GM12892 (cell line): ENCODE measurements around the gene BLVRB.
"Not testable (repeated sequence)": the region's sequence is repeated elsewhere in the genome, so short reads cannot be mapped to it uniquely, and the experiment has no call there.

Source experiments
- DNase-seq: peaks from one replicate; pipeline ENCODE4 v3.0.0; 2011; ENCODE audit not compliant: insufficient read length
- FAIRE-seq: peaks from 2 replicates; lab custom pipeline; 2011; peaks lifted over from hg19 to GRCh38; lab: Jason Lieb, UNC
- POLR2A ChIP-seq: IDR thresholded peaks from 2 replicates; pipeline ENCODE4 v1.6.1; 2011; ENCODE audit warnings: low read depth, low read length, control low read depth
- POLR2AphosphoS5 ChIP-seq: IDR thresholded peaks from 2 replicates; pipeline ENCODE4 v1.6.1; 2011; ENCODE audit warnings: low read depth, low read length, control low read depth
- TAF1 ChIP-seq: IDR thresholded peaks from 2 replicates; pipeline ENCODE4 v1.6.1; 2011; ENCODE audit warnings: low read depth, mild to moderate bottlenecking, control low read depth, low read length, borderline replicate concordance

Gene BLVRB

DNA sequence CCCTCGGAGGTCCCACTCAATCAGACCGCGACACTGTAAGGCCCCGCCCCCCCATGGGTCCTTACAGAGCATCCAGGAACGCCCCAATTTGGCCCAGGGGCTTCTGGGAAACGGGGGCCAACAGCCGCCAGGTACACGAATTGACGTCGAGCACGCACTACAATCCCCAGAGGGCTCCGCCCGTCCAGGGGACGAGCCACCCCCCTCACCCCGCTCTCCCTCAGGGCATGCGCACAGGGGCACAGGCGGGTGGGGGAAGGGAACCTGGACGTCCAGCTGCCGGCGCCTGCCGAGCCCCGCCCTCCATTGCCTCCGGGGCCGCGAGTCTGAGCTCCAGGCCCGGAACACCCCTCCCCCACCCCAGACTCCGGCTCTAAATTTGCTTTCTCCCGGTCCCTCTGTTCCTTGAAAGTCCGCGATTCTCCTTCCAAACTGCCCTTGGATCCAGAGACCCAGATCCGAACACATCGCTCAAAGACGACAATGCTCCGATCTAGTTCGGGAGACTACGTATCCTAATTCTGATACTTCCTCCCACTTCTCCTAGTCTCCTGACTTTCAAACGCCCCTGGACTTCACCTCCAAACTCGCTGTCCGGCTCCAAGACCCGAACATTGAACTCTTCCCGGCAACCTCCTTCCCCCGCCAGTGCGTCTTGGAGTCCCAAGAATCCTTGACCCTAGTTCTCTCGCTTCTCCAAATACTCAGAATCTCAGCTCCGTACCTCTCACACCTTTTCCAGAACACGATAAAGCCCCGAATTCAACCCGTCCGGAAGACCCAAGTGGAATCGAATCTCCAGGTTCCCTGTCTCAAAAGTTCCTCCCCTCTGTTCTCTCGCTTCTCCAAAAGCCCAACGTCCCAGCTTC lies 22.2 kb downstream of the BLVRB start:
- FAIRE-seq (peak; percentile 96), DNase-seq (peak; percentile 99)
- peak; percentile 50; the same call in 1 of the 2 replicates for TF ChIP-seq POLR2AphosphoS5
- TF ChIP-seq TAF1, result peak; percentile 58; the same call in 1 of the 2 replicates
- TF ChIP-seq POLR2A, result no peak

DNA sequence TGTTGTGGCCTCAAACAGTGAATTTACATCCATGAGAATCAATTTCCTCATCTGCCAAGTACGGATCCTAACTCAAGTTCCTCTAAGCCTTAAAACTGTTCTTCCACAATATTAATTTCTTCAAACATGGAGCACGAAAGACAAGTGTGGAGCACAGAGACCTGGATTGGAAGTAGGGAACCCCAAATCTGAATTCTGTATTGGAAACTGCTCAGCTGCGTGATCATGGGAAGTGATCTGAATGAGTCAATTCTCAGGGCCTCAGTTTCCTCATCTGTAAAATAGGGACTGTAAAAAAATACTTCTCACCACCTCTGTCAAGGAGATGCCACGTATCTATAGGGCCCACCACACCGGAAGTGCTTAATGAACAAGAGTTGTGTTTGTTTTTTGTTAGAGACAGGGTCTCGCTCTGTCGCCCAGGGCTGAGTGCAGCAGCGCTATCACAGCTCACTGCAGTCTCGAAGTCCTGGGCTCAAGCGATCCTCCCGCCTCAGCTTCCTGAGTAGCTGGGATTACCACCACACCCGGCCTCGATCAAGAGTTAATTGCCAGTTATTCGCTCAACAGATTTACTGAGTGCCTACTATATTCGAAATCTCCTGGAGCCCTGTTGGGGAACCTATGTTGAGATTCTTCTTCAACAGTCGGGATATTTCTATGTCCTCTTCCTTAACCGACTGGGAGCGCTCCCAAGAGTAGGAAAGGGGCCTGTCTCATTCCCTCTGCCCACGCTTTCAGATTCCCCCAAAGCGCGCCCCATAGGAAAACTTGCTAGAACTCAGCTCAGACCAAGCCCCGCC lies 23.0 kb downstream of the BLVRB start:
- no peak; the same call in 1 of the 2 replicates for TF ChIP-seq POLR2A
- no peak for TF ChIP-seq TAF1
- no peak for TF ChIP-seq POLR2AphosphoS5
- FAIRE-seq, result no peak
- DNase-seq, result no peak

DNA sequence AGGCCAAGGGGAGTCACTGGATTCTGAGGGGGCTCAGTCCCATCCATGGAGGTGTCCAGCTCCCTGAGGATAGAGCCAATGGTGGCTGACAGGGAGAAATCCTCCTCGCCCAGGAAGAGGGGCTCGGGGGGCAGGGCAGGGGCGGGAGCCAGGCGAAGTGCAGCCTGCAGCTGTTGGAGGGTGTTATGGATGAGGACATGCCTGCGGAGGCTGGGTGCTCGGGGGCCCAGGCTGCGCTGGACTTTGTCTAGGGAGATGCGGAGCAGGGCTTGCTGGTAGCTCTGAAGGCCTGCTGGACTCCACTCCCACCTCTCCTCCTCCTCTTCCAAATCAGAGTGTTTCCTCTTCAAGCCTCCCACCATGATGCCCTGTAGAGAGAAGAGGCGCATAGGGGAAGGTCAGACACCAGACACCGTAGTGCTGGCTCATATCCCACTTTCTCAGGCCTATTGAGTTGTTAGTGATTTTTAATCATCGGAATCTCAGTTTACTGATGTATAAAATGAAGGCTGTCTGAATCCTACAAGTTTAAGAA lies 23.8 kb downstream of the BLVRB start:
- DNase-seq, result no peak
- FAIRE-seq, result no peak

DNA sequence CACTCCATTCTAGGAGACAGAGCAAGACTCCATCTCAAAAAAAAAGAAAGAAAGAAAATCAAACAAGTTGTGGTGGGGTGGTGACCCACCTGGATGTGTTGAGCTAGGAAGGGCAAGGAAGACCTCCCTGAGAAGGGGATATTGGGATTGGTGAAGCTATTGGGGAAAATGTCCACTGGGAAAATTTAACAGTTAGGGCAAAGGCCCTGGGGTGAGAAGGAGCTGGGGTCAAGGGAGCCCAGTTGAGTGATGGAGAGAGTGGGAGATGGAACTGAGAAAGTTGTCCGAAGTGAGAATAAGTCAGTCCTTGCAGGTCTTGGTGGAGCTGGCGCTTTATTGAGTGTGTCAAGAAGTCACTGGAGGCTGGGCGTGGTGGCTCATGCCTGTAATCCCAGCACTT lies 27.3 kb downstream of the BLVRB start:
- no peak for TF ChIP-seq POLR2A
- TF ChIP-seq TAF1, result no peak
- no peak for TF ChIP-seq POLR2AphosphoS5
- DNase-seq (no peak), FAIRE-seq (no peak)

More for the DNA sequence above, 23.8 kb downstream of the BLVRB start:
- TF ChIP-seq POLR2AphosphoS5 (no peak), POLR2A (no peak)

DNA sequence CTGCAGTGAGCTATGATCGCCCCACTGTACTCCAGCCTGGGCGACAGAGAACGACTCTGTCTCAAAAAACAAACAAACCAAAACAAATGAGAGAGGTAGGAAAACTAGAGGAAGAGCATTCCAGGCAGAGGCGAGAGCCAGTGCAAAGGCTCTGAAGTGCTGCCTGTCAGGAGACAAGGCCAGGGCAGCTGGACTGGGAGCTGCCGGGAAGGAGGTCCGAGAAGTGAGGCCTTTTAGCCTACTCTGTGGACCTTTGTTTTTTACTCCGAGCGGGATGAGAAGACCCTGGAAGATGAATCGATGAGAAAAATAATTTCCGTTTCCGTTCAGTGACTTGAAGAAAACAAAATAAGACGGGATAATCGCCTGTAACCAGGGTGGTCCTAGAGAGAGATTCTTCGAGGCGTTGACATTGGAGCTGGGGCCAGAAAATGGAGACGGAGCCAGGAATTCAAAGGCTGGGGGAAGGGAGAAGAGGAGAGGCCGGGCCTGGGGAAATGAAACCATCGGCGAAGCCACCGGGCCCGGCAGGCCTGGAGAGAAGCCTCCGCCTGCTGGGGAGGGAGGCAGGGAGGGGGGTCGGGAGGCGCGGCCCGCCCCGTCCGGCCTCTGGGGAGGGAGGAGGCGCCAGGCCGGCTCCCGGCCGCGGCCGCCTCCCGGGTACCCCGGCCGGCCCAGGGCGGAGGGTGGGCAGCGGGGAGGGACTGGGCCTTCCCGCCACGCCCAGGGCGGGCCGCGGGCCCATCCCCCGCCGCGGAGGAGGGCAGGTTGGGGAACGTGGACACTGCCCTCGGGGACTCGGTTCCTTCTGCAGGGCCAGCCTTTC lies 31.9 kb downstream of the BLVRB start:
- peak; percentile 83 for FAIRE-seq
- TF ChIP-seq POLR2AphosphoS5, result no peak
- peak; percentile 47; the same call in 1 of the 2 replicates for TF ChIP-seq POLR2A
- TF ChIP-seq TAF1, result peak; percentile 58; the same call in 1 of the 2 replicates
- peak; percentile 89 for DNase-seq

DNA sequence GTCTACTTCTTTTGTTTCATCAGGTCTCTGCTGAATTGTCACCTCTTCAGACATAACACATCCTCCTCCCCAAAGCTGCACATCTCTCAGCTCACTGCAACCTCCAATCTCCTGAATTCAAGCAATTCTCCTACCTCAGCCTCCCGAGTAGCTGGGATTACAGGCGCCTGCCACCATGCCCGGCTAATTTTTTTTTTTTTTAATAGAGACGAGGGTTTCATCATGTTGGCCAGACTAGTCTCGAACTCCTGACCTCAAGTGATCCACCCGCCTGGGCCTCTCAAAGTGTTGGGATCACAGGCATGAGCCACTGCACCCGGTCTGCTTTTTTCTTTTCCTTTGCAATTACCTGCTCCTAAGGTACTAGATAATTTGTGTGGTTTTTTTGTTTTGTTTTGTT lies 32.8 kb downstream of the BLVRB start:
- FAIRE-seq, DNase-seq: not testable (repeated sequence)

DNA sequence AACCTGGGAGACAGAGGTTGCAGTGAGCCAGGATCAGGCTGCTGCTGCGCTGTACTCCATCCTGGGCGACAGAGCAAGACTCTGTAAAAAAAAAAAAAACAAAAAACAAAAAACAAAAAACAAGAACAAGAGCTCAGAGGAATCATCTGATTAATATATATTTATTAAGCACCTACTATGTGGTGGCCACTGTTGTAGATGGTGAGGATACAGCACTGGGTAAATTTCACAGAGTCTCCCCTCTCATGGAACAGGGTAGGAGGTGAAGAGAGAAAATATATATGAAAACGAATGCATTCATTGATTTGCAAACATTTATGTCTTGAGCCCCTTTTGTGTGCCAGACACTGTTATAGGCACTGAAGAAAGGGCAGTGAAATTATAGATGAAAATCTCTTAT lies 33.8 kb downstream of the BLVRB start:
- DNase-seq (no peak), FAIRE-seq (no peak)
- TF ChIP-seq POLR2A (no peak), POLR2AphosphoS5 (no peak), TAF1 (no peak)

DNA sequence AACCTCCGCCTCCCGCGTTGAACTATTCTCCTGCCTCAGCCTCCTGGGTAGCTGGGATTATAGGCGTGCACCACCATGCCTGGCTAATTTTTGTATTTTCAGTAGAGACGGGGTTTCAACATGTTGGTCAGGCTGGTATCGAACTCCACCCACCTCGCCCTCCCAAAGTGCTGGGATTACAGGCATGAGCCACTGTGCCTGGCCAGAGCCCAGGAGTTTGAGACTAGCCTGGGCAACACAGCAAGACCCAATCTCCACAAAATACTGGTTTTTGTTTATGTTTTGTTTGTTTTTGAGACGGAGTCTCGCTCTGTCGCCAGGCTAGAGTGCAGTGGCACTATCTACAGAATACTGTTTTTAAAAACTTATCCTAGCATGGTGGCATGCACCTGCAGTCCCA lies 35.3 kb downstream of the BLVRB start:
- not testable (repeated sequence) for FAIRE-seq, DNase-seq

DNA sequence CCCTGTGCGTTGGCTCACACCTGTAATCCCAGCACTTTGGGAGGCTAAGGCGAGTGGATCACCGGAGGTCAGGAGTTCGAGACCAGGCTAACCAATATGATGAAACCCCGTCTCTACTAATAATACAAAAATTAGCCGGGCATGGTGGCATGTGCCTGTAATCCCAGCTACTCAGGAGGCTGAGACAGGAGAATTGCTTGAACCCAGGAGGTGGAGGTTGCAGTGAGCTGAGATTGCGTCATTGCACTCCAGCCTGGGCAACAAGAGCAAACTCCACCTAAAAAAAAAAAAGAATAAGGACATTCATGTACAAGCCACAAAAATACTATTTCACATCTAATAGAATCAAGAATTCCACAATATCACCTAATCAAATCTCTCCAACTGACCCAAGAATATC lies 37.3 kb downstream of the BLVRB start:
- FAIRE-seq, DNase-seq: not testable (repeated sequence)

DNA sequence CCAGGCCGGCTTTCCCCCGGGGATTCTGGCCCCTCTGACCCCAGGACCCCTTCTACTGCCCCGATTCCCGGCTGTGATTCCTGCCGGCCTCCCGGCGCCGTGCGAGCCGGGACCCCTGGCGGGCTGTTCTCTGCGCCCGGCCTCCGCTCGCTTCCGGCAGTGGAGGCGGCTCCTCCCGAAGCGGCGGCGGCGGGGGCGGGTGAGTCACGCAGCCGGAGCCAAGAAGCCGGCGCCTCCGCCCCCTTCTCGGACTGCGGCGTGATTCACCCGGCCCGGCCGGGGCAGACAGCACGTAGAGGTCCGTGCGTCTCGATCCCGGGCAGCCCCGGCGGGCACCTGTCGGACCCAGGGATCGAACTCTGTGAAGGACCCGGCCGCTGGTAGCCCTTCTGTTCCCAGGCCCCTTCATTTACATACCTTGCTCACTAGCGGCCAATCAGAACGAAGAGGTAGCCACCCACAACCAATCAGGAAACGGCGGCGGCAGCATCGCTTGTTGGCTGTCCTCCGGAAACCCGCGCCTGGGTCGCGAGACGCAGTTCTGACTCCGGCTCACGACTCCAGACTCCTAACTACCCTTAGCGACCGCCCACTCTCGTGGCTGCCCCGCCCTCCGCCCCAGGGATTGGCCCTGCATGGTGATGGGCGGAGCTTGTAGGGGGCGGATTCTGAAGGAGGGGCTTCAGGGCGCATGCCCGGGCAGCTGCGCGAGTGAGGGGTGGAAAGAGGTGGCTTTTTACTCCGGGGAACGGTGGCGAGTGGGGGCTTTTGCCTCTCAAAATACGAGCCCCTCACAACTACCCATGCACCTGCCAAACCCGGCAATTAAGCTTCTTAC lies 39.9 kb downstream of the BLVRB start, which contains the start of gene SERTAD1:
SERTAD1 (minus strand) TSS at position 543 of the 838 bp plus-strand sequence. CDS start 2,446 bp downstream, outside the sequence.
- DNase-seq (peak; percentile 99), FAIRE-seq (peak; percentile 95)
- TF ChIP-seq TAF1 (peak; percentile 81), POLR2A (peak; percentile 97), POLR2AphosphoS5 (peak; percentile 96)
